GM19455 (cell line): ENCODE results near the gene PREX1.
"Not testable (repeated sequence)": the region's sequence is repeated elsewhere in the genome, so short reads cannot be mapped to it uniquely, and the experiment has no call there.

Experiments
- ATAC-seq: cut with Tn5 transposase; IDR thresholded peaks from one replicate; pipeline ENCODE4 v1.9.1; 2021; ENCODE audit not compliant: unreplicated experiment

Gene PREX1

DNA sequence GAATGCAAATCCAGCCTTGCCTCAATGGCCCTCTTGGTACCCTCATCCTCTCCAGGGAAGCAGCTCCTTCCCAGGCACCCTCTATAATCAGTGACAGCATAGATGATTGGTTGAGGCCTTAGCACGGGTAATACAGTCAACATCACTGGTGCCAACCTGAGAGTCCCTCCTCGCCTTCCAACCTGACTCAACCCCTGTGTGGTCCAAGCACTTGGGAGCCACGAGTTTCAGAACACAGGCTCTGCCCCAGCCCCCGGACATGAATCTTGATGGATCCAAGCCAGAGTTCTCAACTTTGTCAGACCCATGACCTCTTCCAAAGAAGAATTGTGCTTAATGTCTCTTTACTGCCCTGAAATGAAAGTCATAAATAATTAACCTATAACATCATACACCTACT lies 213.9 kb downstream of the PREX1 start:
- ATAC-seq = no peak

- ATAC-seq = no peak
Measured at GRCh38 chr20:48612335-48612734, 215.5 kb downstream of the PREX1 start.

DNA sequence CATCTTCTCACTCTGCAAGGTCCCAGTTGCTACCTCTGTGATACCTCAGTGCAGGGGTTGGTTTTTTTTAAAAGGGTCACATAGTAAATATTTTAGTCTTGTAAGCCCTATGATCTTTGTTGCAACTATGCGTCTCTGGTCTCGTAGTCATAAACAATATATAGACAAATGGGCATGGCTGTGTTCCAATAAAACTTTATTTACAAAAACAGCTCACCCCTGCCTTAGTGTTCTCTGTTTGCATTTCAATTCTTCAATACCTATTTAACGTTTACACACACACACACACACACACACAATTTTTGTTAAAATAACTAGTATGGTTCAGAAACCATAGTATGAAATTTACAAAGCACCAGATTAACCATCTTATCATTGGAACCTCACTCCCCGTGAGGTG lies 216.8 kb downstream of the PREX1 start:
- no peak for ATAC-seq

DNA sequence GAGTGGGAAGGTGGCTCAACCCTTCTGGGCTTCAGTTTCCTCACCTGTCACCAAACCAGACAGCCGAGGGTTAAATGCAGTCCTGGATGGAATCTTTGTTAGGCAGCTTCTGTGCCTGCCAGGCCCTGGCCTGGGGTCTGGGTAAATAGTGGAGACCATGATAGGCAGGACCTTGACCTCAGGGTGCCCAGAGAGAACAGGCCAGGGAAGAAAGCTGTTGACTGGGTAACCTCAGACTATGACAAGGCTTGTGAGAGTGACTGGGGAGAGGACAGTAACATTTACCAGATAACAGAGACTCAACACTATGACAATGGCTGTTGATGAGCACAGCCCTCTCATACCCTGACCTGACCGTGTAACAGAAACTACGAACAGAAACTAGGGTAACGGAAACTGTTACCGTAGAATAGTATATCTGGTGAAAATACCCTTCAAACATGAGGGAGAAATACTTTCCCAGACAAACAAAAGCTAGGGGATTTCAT lies 218.3 kb downstream of the PREX1 start:
- no peak for ATAC-seq

GRCh38 chr20:48608756-48609155 lies 219.0 kb downstream of the PREX1 start:
- ATAC-seq = no peak

DNA sequence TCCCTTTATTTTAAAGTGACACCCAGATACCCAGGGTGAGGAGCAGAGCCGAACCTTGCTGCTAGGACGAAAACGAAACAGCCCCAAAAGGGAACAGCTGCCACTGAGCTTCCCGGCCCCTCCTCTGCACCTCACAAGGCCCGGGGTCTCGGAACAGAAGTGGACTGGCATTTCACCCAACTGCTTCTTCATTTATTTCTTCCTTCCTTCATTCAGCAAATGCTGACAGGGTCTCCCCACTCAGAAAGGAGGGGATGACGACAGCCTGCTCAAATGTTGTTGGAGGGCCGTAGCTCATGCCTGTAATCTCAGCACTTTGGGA lies 220.3 kb downstream of the PREX1 start:
- no peak for ATAC-seq

- ATAC-seq = no peak
Measured at GRCh38 chr20:48606841-48607543, 220.8 kb downstream of the PREX1 start.

DNA sequence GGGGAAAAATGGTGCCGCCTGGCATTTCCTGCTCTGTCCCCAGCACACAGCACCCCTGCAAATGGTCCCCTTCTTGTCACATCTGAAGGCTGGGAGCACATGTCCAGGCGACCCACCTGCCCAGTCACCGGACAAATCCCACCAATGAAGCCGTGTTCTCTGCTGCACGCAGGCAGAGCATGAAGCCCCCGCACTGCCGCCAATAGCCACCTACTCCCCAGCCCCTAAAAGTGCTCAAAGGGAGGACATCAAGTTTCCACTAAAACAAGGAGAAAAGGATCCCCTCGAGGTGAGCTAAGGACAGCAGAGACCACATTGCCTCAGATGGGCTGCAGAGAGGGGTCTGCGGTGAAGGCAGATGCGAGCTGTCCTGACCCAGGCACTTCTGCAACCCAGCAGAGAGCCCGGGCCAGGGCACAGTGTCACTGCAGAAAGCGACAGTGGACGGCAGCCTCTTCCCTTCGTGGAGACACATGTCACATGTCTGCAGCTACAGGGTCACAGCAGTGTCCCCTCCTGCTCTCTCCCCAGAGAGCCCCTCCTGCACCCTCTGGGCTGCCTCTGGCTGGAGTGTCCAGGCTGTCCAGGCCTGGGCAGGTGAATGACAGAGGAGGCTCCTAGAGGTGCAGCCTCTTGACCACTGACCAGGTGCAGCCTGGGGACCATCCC lies 221.5 kb downstream of the PREX1 start:
- ATAC-seq = no peak

DNA sequence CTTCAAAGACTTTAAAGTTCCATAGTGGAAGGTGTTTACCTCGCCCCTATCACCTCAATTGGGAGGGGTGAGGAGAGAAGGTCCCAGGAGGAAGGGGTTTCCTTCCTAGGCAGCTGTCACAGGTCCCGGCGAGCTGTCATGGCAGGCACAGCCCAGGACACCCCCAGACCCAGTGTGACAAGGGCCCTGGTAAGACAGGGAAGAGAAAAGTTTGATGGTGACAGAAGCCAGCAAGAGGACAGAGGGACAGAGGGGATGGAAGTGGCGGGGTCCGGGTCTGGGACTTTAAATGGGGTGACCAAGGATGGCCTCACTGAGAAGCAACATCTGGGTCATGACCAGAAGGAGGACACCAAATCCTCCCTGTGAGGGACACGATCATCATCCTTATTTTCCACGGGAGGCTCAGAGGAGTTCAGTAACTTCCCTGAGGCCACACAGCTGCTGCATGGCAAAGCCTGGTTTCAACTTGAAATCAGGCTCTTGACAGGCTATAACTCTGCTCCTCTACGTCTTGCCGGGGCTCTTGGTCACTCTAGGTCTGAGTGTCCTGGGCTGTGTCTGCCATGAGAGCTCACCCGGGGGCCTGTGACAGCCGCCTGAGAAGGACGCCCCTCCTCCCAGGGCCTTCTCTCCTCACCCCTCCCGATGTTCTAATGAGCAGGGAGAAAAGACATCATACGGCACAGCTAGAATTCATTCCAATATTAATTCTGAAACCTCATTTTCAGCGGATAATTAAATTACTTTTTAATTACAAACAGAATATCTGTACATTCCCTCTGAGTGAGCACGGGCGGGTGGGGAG lies 222.2 kb downstream of the PREX1 start:
- ATAC-seq = no peak

DNA sequence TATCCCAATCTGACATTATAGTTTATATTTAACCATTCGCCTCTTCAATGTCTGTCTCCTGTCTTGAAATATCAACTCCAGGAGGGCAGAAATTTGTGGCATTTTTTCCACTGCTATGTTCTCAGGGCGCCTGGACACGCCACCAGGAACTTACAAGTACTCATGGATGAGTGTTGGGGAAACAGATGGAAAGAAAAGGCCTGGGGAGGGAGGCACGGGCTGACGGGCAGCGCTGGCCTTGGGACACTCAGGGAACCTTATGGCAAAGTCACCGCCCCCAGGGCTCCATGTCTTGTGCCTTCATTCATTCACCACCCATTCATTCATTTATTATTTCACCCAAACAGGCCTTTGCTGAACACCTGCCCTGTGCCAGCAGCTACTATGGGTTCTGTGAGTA lies 222.9 kb downstream of the PREX1 start:
- ATAC-seq = no peak

- ATAC-seq = no peak
Measured at GRCh38 chr20:48604426-48604825, 223.4 kb downstream of the PREX1 start.

GRCh38 chr20:48603819-48604405 lies 223.9 kb downstream of the PREX1 start:
- no peak for ATAC-seq

GRCh38 chr20:48603116-48603818 lies 224.5 kb downstream of the PREX1 start:
- ATAC-seq = no peak

DNA sequence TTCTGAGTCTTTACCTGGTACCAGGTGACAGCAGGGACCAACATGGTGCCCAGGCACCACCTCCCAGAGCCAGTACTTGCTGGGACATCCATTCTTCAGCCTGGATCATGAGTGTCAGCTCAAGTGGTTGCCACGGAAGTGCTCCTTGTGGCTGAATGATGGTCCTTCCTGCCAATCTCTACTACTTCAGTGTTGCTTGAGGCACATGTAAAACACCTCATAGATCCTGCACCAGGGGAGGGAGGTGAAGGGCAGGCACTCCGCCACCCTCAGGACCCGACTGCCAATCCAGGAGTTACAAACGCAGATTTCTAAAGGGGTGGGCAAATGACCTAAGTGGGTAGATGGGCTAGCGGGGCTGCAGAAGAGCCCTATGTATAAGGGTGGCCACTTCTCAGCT lies 226.0 kb downstream of the PREX1 start:
- ATAC-seq = no peak

- ATAC-seq = no peak
Measured at GRCh38 chr20:48600470-48600945, 227.3 kb downstream of the PREX1 start.

GRCh38 chr20:48599748-48600469 lies 227.9 kb downstream of the PREX1 start:
- no peak for ATAC-seq

DNA sequence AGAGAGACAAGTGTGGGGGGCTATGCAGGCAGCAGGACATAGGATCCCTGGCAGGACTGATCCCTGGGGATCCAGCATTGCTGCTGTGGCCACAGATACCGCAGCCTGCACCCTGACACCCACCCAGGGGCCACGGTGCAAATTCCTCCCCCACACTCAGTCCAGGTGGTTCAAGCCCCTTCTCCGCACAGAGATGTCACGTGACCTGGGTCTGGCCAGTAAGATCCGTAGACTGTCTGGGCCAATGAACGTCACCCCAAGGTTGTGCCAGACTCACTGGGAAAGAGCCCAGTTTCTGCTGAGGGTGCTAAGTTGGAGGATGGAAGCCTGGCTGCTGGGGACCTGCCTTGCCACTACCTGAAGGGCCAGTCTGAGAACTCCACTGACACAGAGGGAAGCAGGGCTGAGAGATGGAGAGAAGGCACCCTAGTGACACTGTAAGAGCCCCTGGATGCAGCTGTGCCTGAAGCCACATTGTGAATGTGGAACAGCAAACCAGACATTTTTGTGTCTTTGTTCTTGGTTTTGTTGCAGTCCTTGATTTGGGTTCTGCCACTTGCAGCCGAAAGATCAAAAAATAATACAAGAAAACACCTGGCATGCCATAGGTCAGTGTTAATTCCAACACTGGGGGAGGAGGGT lies 228.6 kb downstream of the PREX1 start:
- ATAC-seq = no peak

- ATAC-seq = not testable (repeated sequence)
Measured at GRCh38 chr20:48598303-48598941, 229.4 kb downstream of the PREX1 start.
